ENCODE data around the gene TYR. TPM values are rescaled to one million over a fixed set of nuclear protein-coding genes. Genes with fewer than 3 reads are reported as not detected.

TYR gene
- total RNA-seq, result not detected

DNA sequence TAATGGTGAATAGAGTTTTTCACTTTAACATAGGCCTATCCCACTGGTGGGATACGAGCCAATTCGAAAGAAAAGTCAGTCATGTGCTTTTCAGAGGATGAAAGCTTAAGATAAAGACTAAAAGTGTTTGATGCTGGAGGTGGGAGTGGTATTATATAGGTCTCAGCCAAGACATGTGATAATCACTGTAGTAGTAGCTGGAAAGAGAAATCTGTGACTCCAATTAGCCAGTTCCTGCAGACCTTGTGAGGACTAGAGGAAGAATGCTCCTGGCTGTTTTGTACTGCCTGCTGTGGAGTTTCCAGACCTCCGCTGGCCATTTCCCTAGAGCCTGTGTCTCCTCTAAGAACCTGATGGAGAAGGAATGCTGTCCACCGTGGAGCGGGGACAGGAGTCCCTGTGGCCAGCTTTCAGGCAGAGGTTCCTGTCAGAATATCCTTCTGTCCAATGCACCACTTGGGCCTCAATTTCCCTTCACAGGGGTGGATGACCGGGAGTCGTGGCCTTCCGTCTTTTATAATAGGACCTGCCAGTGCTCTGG, at the start of gene TYR:
Gene TYR (plus strand): TSS at position 185 of the 541 bp plus-strand sequence. CDS start 79 bp downstream, at position 264.
- no peak for TF ChIP-seq POLR2A (IDR thresholded peaks at IDR 0.05)
- TF ChIP-seq, protein P1, sequence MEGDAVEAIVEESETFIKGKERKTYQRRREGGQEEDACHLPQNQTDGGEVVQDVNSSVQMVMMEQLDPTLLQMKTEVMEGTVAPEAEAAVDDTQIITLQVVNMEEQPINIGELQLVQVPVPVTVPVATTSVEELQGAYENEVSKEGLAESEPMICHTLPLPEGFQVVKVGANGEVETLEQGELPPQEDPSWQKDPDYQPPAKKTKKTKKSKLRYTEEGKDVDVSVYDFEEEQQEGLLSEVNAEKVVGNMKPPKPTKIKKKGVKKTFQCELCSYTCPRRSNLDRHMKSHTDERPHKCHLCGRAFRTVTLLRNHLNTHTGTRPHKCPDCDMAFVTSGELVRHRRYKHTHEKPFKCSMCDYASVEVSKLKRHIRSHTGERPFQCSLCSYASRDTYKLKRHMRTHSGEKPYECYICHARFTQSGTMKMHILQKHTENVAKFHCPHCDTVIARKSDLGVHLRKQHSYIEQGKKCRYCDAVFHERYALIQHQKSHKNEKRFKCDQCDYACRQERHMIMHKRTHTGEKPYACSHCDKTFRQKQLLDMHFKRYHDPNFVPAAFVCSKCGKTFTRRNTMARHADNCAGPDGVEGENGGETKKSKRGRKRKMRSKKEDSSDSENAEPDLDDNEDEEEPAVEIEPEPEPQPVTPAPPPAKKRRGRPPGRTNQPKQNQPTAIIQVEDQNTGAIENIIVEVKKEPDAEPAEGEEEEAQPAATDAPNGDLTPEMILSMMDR (IDR thresholded peaks at IDR 0.05), result no peak

DNA sequence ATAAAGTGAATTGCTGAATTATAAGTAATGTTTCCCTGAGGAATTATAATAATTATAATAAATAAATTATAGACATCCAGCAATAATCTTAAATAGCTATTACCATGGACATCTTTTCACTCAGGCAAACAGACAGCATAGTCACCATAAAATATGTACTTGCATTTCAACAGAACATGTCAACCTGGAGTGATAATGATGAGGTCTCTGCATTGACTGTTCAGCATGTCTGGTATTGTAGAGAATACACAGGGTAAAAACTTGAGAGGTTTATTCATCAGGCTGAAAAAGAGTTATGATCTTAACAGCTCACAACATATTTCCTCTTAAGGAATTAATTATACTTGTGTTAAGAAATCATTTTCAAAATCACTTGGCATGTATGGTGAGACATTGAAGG, 41.1 kb upstream of the TYR start:
- no peaks in the 10 kb centered on the region for H3K36me3 ChIP-seq

More for the DNA sequence above, at the start of gene TYR:
- no peaks in the 10 kb centered on the region for H3K4me1 ChIP-seq
- no peak within 1 kb of the TSS for H3K4me3 ChIP-seq
- no peaks in the 10 kb centered on the region for H3K9me3 ChIP-seq
- DNase-seq, result no peak
- no peaks in the 10 kb centered on the region for H3K27me3 ChIP-seq
- H3K36me3 ChIP-seq, result no peaks in the 10 kb centered on the region
- H3K27ac ChIP-seq, result no peak within 1 kb of the TSS

DNA sequence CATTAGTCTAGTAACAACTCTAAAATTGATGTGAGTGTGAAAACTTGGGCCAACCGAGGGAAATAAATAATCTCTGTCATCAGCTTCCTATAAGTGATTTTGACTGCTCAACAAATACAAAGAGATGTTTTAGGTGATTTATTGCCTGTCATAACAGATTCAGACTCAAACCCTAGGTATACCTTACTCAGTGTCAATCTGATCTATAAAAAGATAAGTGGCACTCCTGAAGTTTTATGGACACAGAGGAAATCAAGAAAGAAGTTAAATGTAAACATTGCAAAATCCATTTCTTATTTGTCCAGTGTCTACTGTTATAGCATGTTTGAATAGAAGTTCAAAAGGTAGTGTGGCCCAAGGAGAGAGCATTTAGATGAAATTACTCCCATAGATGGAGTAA, 30.4 kb upstream of the TYR start:
- H3K9me3 ChIP-seq, result no peaks in the 10 kb centered on the region
- no peaks in the 10 kb centered on the region for H3K4me1 ChIP-seq
- H3K27me3 ChIP-seq, result no peaks in the 10 kb centered on the region
- TF ChIP-seq, protein P1 (IDR thresholded peaks at IDR 0.05), result no peak
- no peak for TF ChIP-seq POLR2A (IDR thresholded peaks at IDR 0.05)
- H3K27ac ChIP-seq, result no peak overlapping the region
- H3K4me3 ChIP-seq, result no peak overlapping the region
- DNase-seq, result no peak
- no peaks in the 10 kb centered on the region for H3K36me3 ChIP-seq

More for the DNA sequence above, 41.1 kb upstream of the TYR start:
- no peaks in the 10 kb centered on the region for H3K9me3 ChIP-seq
- DNase-seq, result no peak
- TF ChIP-seq POLR2A (IDR thresholded peaks at IDR 0.05), result no peak
- TF ChIP-seq, protein P1 (IDR thresholded peaks at IDR 0.05), result no peak
- H3K27ac ChIP-seq, result no peak overlapping the region
- H3K4me1 ChIP-seq, result no peaks in the 10 kb centered on the region
- no peaks in the 10 kb centered on the region for H3K27me3 ChIP-seq
- H3K4me3 ChIP-seq, result no peak overlapping the region

DNA sequence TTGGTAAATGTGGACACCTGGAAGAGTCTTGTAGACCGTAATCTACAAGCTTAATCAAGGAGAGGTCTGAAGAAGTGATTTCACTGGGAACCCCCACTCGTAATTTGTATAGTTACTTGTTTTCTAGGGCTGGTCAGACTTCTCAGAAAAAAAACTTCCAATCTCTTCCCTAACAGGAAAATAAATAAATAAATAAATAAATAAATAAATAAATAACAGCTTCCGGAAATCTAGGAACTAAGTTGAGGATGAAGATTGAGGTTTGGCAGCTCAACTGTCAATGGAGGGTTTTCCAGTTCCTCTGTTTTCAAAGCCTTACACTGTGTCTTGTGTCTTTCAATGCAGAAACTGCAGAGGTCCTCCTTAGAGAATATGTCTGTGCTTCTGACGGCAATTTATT, 17.7 kb upstream of the TYR start:
- Histone ChIP-seq H3K4me1 (no peaks in the 10 kb centered on the region), H3K27me3 (no peaks in the 10 kb centered on the region), H3K27ac (no peak overlapping the region), H3K9me3 (no peaks in the 10 kb centered on the region), H3K4me3 (no peak overlapping the region), H3K36me3 (no peaks in the 10 kb centered on the region)
- TF ChIP-seq, protein P1 (IDR thresholded peaks at IDR 0.05), result no peak
- no peak for TF ChIP-seq POLR2A (IDR thresholded peaks at IDR 0.05)
- DNase-seq, result no peak

DNA sequence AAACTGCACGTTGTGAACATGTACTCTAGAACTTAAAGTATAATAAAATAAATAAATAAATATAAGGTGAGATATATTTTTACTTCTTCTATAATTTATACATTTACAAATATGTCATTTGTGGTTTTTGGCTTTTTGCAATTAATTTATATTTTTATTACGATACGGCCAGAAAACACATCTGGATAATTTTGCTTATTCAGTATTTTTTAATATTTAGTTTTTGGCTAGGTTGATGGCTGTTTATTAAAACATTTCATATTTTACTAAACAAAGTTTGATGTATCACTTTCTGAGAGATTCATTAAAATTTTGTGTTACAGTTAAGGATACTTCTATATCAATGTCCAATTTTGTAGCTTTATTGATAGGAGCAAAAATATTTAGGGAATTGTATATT, 15.7 kb upstream of the TYR start:
- no peaks in the 10 kb centered on the region for H3K9me3 ChIP-seq
- DNase-seq, result no peak
- H3K4me1 ChIP-seq, result no peaks in the 10 kb centered on the region
- H3K4me3 ChIP-seq, result no peak overlapping the region
- H3K36me3 ChIP-seq, result no peaks in the 10 kb centered on the region
- no peak for TF ChIP-seq POLR2A (IDR thresholded peaks at IDR 0.05)
- TF ChIP-seq, protein P1 (IDR thresholded peaks at IDR 0.05), result no peak
- no peak overlapping the region for H3K27ac ChIP-seq
- no peaks in the 10 kb centered on the region for H3K27me3 ChIP-seq

DNA sequence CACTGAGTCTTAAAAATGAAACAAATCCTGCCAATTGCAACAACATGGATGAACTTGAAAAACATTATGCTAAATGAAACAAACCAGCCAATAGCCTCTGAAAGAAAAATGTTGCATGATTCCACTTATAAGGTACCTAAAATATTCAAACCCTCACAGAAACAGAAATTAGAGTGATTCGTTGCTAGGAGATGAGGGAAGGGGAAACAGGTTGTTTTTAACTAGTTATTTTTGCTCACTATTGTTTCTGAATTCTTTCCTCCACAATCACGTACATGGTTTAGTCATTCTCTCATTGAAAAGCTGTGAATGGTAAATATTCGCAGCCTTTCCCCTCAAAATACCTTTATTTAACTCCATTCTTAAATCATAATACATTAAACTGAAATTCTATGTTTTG, 14.0 kb upstream of the TYR start:
- no peak for DNase-seq
- H3K36me3 ChIP-seq, result no peaks in the 10 kb centered on the region
- H3K9me3 ChIP-seq, result no peaks in the 10 kb centered on the region
- H3K4me1 ChIP-seq, result no peaks in the 10 kb centered on the region
- H3K4me3 ChIP-seq, result no peak overlapping the region
- H3K27ac ChIP-seq, result no peak overlapping the region
- TF ChIP-seq, protein P1 (IDR thresholded peaks at IDR 0.05), result no peak
- TF ChIP-seq POLR2A (IDR thresholded peaks at IDR 0.05), result no peak
- no peaks in the 10 kb centered on the region for H3K27me3 ChIP-seq
